ENCODE results near the gene RABGGTB. TPM values are rescaled to one million over a fixed set of nuclear protein-coding genes. Genes with fewer than 3 reads are reported as not detected.
"Not testable (repeated sequence)": the region's sequence is repeated elsewhere in the genome, so short reads cannot be mapped to it uniquely, and the experiment has no call there.

RABGGTB gene
- polyA plus RNA-seq, 4 donors = 55.6 to 95.9 (median 62.6) TPM

DNA sequence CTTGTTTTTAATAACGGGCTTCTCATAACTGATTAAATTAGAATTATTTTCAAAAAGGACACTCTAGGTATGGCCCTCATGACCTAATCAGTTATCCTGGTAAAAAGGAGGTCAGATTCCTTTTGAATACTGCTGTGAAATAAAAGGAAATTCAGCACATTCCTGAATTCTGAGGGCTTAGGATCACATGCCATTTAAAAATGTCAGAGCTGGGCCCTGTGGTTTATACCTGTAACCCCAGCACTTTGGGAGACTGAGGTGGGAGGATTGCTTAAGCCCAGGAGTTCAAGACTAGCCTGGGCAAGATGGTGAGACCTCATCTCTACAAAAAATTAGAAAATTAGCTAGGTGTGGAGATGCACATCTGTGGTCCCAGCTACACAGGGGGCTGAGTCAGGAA lies 18.0 kb upstream of the RABGGTB start:
- DNase-seq (no peak), FAIRE-seq (no peak)
- no peak overlapping the region for H3K27ac ChIP-seq (ENCODE audit: low read depth in 1 of 3, low read length in 2 of 3)
- no peaks in the 10 kb centered on the region for H3K27me3 ChIP-seq (ENCODE audit: control insufficient read depth in 3 of 3, insufficient read depth in 3 of 3, low read length in 3 of 3)
- no peak overlapping the region for H3K4me3 ChIP-seq (ENCODE audit: low read depth in 1 of 3, low read length in 3 of 3)
- 92 to 97% (median 93%) methylated on average over 1 of the region's 1 CpG for WGBS, 3 donors
- no peaks in the 10 kb centered on the region for H3K4me1 ChIP-seq (ENCODE audit: control insufficient read depth in 3 of 3, insufficient read depth in 2 of 3, low read depth in 1 of 3, low read length in 2 of 3)
- peaks cover 0 to 2% (median 0%) of the 10 kb centered on the region in 3 donors for H3K36me3 ChIP-seq (ENCODE audit: control insufficient read depth in 3 of 3, insufficient read depth in 2 of 3, low read depth in 1 of 3, low read length in 3 of 3)
- H3K9me3 ChIP-seq (ENCODE audit: control insufficient read depth in 2 of 2, insufficient read depth in 1 of 2, low read depth in 1 of 2, low read length in 1 of 2) = no peaks in the 10 kb centered on the region

DNA sequence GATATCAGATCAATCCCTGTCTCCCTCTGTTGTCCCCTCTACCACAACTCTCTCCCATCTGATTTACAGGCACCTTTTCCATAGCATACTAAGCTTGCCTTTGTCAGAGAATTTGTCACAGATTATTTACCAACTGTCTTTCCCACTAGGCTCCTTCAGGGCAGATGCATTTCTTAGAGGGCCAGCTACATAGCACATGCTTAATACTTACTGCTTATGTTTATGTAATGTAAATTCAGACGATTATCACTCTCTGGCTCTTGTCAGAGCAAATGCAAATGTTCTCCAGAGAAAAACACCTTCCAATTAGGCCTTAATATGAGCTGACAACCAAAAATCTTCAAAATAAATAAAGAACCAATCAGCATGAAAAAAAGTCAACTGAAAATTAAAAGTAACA lies 15.3 kb upstream of the RABGGTB start:
- H3K27ac ChIP-seq (ENCODE audit: low read depth in 1 of 3, low read length in 2 of 3) = no peak overlapping the region
- H3K27me3 ChIP-seq (ENCODE audit: control insufficient read depth in 3 of 3, insufficient read depth in 3 of 3, low read length in 3 of 3) = no peaks in the 10 kb centered on the region
- WGBS, 3 donors = 56 to 72% (median 61%) methylated on average over 1 of the region's 1 CpG
- no peaks in the 10 kb centered on the region for H3K9me3 ChIP-seq (ENCODE audit: control insufficient read depth in 2 of 2, insufficient read depth in 1 of 2, low read depth in 1 of 2, low read length in 1 of 2)
- FAIRE-seq = no peak
- H3K4me1 ChIP-seq (ENCODE audit: control insufficient read depth in 3 of 3, insufficient read depth in 2 of 3, low read depth in 1 of 3, low read length in 2 of 3) = no peaks in the 10 kb centered on the region
- H3K4me3 ChIP-seq (ENCODE audit: low read depth in 1 of 3, low read length in 3 of 3) = no peak overlapping the region
- DNase-seq = no peak
- H3K36me3 ChIP-seq (ENCODE audit: control insufficient read depth in 3 of 3, insufficient read depth in 2 of 3, low read depth in 1 of 3, low read length in 3 of 3) = no peaks in the 10 kb centered on the region

DNA sequence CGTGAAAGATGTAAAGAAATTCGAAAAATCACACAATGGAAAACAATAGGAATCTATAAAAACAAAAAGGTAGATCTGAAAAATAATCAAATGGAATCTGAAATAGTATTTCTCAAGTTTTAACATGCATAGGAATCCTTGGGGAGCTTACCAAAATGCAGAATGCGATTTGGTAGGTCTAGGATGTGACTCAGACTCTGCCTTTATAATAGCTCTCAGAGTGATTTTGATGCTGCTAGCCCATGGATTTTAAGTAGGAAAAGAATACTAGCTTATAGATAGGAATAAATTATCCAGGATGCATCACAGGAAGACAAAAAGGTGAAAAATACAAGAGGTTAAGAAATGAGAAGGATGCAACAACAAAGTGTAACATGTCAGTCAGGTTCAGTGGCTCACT lies 14.1 kb upstream of the RABGGTB start:
- FAIRE-seq = no peak

DNA sequence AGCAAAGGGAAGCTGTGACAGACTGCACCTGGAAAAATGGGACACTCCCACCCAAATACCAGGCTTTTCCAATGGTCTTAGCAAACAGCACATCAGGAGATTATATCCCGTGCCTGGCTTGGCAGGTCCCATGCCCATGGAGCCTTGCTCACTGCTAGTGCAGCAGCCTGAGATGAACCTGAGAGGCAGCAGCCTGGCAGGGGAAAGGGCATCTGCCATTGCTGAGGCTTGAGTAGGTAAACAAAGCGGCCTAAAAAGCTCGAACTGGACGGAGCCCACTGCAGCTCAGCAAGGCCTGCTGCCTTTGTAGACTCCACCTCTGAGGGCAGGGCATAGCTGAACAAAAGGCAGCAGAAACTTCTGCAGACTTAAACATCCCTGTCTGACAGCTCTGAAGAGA lies 8.2 kb upstream of the RABGGTB start:
- H3K27me3 ChIP-seq (ENCODE audit: control insufficient read depth in 3 of 3, insufficient read depth in 3 of 3, low read length in 3 of 3); H3K36me3 ChIP-seq (ENCODE audit: control insufficient read depth in 3 of 3, insufficient read depth in 2 of 3, low read depth in 1 of 3, low read length in 3 of 3); FAIRE-seq; H3K27ac ChIP-seq (ENCODE audit: low read depth in 1 of 3, low read length in 2 of 3); H3K4me3 ChIP-seq (ENCODE audit: low read depth in 1 of 3, low read length in 3 of 3); DNase-seq; H3K4me1 ChIP-seq (ENCODE audit: control insufficient read depth in 3 of 3, insufficient read depth in 2 of 3, low read depth in 1 of 3, low read length in 2 of 3): not testable (repeated sequence)
- peaks cover 0 to 13% of the 10 kb centered on the region in 2 donors for H3K9me3 ChIP-seq (ENCODE audit: control insufficient read depth in 2 of 2, insufficient read depth in 1 of 2, low read depth in 1 of 2, low read length in 1 of 2)
- 75 to 97% (median 83%) methylated on average over 4 of the region's 4 CpGs for WGBS, 3 donors

More for the DNA sequence above, 14.1 kb upstream of the RABGGTB start:
- Histone ChIP-seq H3K27ac (ENCODE audit: low read depth in 1 of 3, low read length in 2 of 3) (no peak overlapping the region), H3K4me1 (ENCODE audit: control insufficient read depth in 3 of 3, insufficient read depth in 2 of 3, low read depth in 1 of 3, low read length in 2 of 3) (no peaks in the 10 kb centered on the region), H3K4me3 (ENCODE audit: low read depth in 1 of 3, low read length in 3 of 3) (no peak overlapping the region), H3K9me3 (ENCODE audit: control insufficient read depth in 2 of 2, insufficient read depth in 1 of 2, low read depth in 1 of 2, low read length in 1 of 2) (peaks cover 0 to 5% of the 10 kb centered on the region in 2 donors), H3K36me3 (ENCODE audit: control insufficient read depth in 3 of 3, insufficient read depth in 2 of 3, low read depth in 1 of 3, low read length in 3 of 3) (no peaks in the 10 kb centered on the region), H3K27me3 (ENCODE audit: control insufficient read depth in 3 of 3, insufficient read depth in 3 of 3, low read length in 3 of 3) (no peaks in the 10 kb centered on the region)
- no peak for DNase-seq
- WGBS, 3 donors = 83 to 86% (median 84%) methylated on average over 3 of the region's 3 CpGs

DNA sequence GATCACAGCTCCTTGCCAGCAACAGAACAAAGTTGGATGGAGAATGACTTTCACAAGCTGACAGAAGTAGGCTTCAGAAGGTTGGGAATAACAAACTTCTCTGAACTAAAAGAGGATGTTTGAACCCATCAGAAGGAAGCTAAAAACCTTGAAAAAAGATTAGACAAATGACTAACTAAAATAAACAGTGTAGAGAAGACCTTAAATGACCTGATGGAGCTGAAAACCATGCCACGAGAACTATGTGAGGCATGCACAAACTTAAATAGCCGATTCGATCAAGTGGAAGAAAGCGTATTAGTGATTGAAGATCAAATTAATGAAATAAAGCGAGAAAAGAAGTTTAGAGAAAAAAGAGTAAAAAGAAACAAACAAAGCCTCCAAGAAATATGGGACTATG lies 7.4 kb upstream of the RABGGTB start:
- not testable (repeated sequence) for H3K36me3 ChIP-seq (ENCODE audit: control insufficient read depth in 3 of 3, insufficient read depth in 2 of 3, low read depth in 1 of 3, low read length in 3 of 3); H3K4me3 ChIP-seq (ENCODE audit: low read depth in 1 of 3, low read length in 3 of 3); H3K27me3 ChIP-seq (ENCODE audit: control insufficient read depth in 3 of 3, insufficient read depth in 3 of 3, low read length in 3 of 3); H3K27ac ChIP-seq (ENCODE audit: low read depth in 1 of 3, low read length in 2 of 3); H3K4me1 ChIP-seq (ENCODE audit: control insufficient read depth in 3 of 3, insufficient read depth in 2 of 3, low read depth in 1 of 3, low read length in 2 of 3); DNase-seq; FAIRE-seq
- peaks cover 0 to 13% of the 10 kb centered on the region in 2 donors for H3K9me3 ChIP-seq (ENCODE audit: control insufficient read depth in 2 of 2, insufficient read depth in 1 of 2, low read depth in 1 of 2, low read length in 1 of 2)
- WGBS, 3 donors = 91 to 96% (median 92%) methylated on average over 5 of the region's 5 CpGs

DNA sequence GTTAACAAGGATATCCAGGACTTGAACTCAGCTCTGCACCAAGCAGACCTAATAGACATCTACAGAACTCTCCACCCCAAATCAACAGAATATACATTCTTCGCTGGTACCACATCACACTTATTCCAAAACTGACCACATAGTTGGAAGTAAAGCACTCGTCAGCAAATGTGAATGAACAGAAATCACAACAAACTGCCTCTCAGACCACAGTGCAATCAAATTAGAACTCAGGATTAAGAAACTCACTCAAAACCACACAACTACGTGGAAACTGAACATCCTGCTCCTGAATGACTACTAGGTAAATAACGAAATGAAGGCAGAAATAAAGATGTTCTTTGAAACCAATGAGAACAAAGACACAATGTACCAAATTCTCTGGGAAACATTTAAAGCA lies 5.9 kb upstream of the RABGGTB start:
- not testable (repeated sequence) for H3K4me1 ChIP-seq (ENCODE audit: control insufficient read depth in 3 of 3, insufficient read depth in 2 of 3, low read depth in 1 of 3, low read length in 2 of 3); FAIRE-seq; H3K27me3 ChIP-seq (ENCODE audit: control insufficient read depth in 3 of 3, insufficient read depth in 3 of 3, low read length in 3 of 3); H3K36me3 ChIP-seq (ENCODE audit: control insufficient read depth in 3 of 3, insufficient read depth in 2 of 3, low read depth in 1 of 3, low read length in 3 of 3); H3K27ac ChIP-seq (ENCODE audit: low read depth in 1 of 3, low read length in 2 of 3); DNase-seq; H3K4me3 ChIP-seq (ENCODE audit: low read depth in 1 of 3, low read length in 3 of 3)
- H3K9me3 ChIP-seq (ENCODE audit: control insufficient read depth in 2 of 2, insufficient read depth in 1 of 2, low read depth in 1 of 2, low read length in 1 of 2) = peaks cover 0 to 13% of the 10 kb centered on the region in 2 donors
- WGBS, 3 donors = 70 to 81% (median 80%) methylated on average over 4 of the region's 4 CpGs

DNA sequence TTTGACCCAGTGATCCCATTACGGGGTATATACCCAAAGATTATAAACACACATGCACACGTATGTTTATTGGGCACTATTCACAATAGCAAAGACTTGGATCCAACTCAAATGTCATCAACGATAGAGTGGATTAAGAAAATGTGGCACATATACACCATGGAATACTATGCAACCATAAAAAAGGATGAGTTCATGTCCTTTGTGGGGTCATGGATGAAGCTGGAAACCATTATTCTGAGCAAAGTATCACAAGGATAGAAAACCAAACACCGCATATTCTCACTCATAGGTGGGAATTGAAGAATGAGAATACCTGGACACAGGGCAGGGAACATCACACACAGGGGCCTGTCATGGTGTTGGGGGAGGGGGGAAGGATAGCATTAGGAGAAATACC lies 2.1 kb upstream of the RABGGTB start:
- peaks cover 0 to 11% (median 0%) of the 10 kb centered on the region in 3 donors for H3K4me1 ChIP-seq (ENCODE audit: control insufficient read depth in 3 of 3, insufficient read depth in 2 of 3, low read depth in 1 of 3, low read length in 2 of 3)
- not testable (repeated sequence) for H3K4me3 ChIP-seq (ENCODE audit: low read depth in 1 of 3, low read length in 3 of 3); H3K36me3 ChIP-seq (ENCODE audit: control insufficient read depth in 3 of 3, insufficient read depth in 2 of 3, low read depth in 1 of 3, low read length in 3 of 3); H3K27ac ChIP-seq (ENCODE audit: low read depth in 1 of 3, low read length in 2 of 3); H3K27me3 ChIP-seq (ENCODE audit: control insufficient read depth in 3 of 3, insufficient read depth in 3 of 3, low read length in 3 of 3); FAIRE-seq; DNase-seq; H3K9me3 ChIP-seq (ENCODE audit: control insufficient read depth in 2 of 2, insufficient read depth in 1 of 2, low read depth in 1 of 2, low read length in 1 of 2)
- 84 to 97% (median 89%) methylated on average over 4 of the region's 4 CpGs for whole genome bisulfite sequencing, 3 donors

DNA sequence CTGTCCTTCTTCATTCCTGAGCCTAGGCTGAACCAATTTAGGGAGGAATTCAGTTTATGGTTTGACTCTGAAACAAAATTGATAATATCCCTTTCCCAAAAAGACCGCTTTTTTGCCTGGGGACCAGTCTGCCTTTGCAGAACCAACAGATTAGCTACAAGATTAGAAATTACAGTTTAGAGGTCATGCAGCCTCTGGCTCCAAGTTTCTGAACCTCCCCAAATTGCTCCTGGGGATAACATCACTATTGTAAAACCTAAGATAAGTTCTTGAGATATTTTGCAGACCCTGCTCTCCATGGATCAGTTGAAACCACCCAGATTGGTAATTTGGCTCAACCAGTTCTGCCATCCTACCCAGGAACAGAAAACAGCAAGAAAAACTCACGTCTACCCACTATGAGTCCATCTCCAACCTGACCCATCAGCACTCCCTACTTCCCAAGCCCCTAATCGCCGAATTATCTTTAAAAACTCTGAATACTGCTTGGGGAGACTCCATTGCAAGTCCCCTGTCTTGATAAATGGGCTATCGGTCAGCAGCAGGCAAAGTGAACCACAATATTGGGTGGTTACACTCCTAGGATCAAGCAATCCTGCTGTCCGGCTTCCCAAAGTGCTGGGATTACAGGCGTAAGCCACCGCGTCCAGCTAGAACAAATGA lies 605 bp upstream of the RABGGTB start:
- peak overlapping the region; percentile 19 to 84 (median 49) for H3K4me3 ChIP-seq (ENCODE audit: low read depth in 1 of 3, low read length in 3 of 3)
- no peaks in the 10 kb centered on the region for H3K9me3 ChIP-seq (ENCODE audit: control insufficient read depth in 2 of 2, insufficient read depth in 1 of 2, low read depth in 1 of 2, low read length in 1 of 2)
- peaks cover under 1 to 5% (median 1%) of the 10 kb centered on the region in 3 donors for H3K36me3 ChIP-seq (ENCODE audit: control insufficient read depth in 3 of 3, insufficient read depth in 2 of 3, low read depth in 1 of 3, low read length in 3 of 3)
- H3K27ac ChIP-seq (ENCODE audit: low read depth in 1 of 3, low read length in 2 of 3) = peak overlapping the region; percentile 43 to 74 (median 70)
- DNase-seq (no peak), FAIRE-seq (no peak)
- peaks cover under 1 to 22% (median 5%) of the 10 kb centered on the region in 3 donors for H3K4me1 ChIP-seq (ENCODE audit: control insufficient read depth in 3 of 3, insufficient read depth in 2 of 3, low read depth in 1 of 3, low read length in 2 of 3)
- no peaks in the 10 kb centered on the region for H3K27me3 ChIP-seq (ENCODE audit: control insufficient read depth in 3 of 3, insufficient read depth in 3 of 3, low read length in 3 of 3)
- WGBS, 3 donors = 10 to 12% (median 11%) methylated on average over 9 of the region's 9 CpGs

All from small intestine (tissue), 7 donors.